H1 (cell line): ENCODE data around the gene IDI2. TPM values are rescaled to one million over a fixed set of nuclear protein-coding genes. Genes with fewer than 3 reads are reported as not detected.
A peak's percentile ranks its signal among the peaks of the same experiment; 100 is the strongest.

Experiments
- BACH1 ChIP-seq: IDR thresholded peaks from 2 replicates; pipeline ENCODE4 v1.6.1; 2012; ENCODE audit warnings: low read length, improper control_type of control experiment
- BCL11A ChIP-seq, 2 experiments: IDR thresholded peaks; one replicate each; pipeline ENCODE4 v1.6.1; 2011; ENCODE audit warnings: low read depth in 2 of 2, low read length in 2 of 2, mild to moderate bottlenecking in 2 of 2
- BRCA1 ChIP-seq: IDR thresholded peaks from 2 replicates; pipeline ENCODE4 v1.6.1; 2012; ENCODE audit warnings: low read depth, low read length, improper control_type of control experiment
- CBX5 ChIP-seq: fragments of 300-800, 300-1000 bp; sonication (generic); IDR thresholded peaks from 2 replicates; pipeline ENCODE4 v1.7.1; 2016; ENCODE audit warnings: antibody characterized with exemption, low read length, low read depth
- CEBPB ChIP-seq: IDR thresholded peaks from 2 replicates; pipeline ENCODE4 v1.6.1; 2012; ENCODE audit warnings: low read depth, low read length
- CHD2 ChIP-seq: IDR thresholded peaks from 2 replicates; pipeline ENCODE4 v1.6.1; 2012; ENCODE audit warnings: low read length, improper control_type of control experiment
- CREB1 ChIP-seq: IDR thresholded peaks from 2 replicates; pipeline ENCODE4 v1.6.1; 2012; ENCODE audit warnings: inconsistent platforms
- JUND ChIP-seq: IDR thresholded peaks from 2 replicates; pipeline ENCODE4 v1.6.1; 2011; ENCODE audit warnings: mild to moderate bottlenecking, improper control_type of control experiment, low read length
- KDM4A ChIP-seq: IDR thresholded peaks from one replicate; pipeline ENCODE4 v1.7.1; 2012; ENCODE audit warnings: low read depth, mild to moderate bottlenecking, moderate library complexity, low read length, inconsistent platforms; ENCODE audit not compliant: severe bottlenecking
- POU5F1 ChIP-seq: IDR thresholded peaks from 2 replicates; pipeline ENCODE4 v1.6.1; 2011; ENCODE audit warnings: low read depth, mild to moderate bottlenecking, low read length, moderate library complexity
- RBBP5 ChIP-seq: IDR thresholded peaks from 2 replicates; pipeline ENCODE4 v1.7.1; 2012; ENCODE audit warnings: low read depth, mild to moderate bottlenecking, inconsistent platforms, low read length, moderate library complexity, borderline replicate concordance
- RXRA ChIP-seq: IDR thresholded peaks from 2 replicates; pipeline ENCODE4 v1.6.1; 2011; ENCODE audit warnings: low read depth, mild to moderate bottlenecking, low read length, moderate library complexity; ENCODE audit not compliant: insufficient read depth
- SIN3A ChIP-seq, 2 experiments: IDR thresholded peaks in 1 of 2; conservative IDR thresholded peaks in 1 of 2; 2 replicates each; pipeline ENCODE4 v1.6.1; 2011 to 2012; ENCODE audit warnings: low read length in 2 of 2, improper control_type of control experiment in 1 of 2, low read depth in 1 of 2, mild to moderate bottlenecking in 1 of 2
- SP2 ChIP-seq: IDR thresholded peaks from 2 replicates; pipeline ENCODE4 v1.6.1; 2012; ENCODE audit warnings: mild to moderate bottlenecking, low read length, inconsistent platforms
- TAF7 ChIP-seq: optimal IDR thresholded peaks from 2 replicates; pipeline ENCODE3; 2011; ENCODE audit warnings: low read depth, mild to moderate bottlenecking, inconsistent platforms, low read length, moderate library complexity, borderline replicate concordance
- polyA plus RNA-seq, 7 experiments: library from polyadenylated mRNA; depleted of rRNA in 3 of 7; stranded (reverse) in 5 of 7; unstranded in 2 of 7; fragments of >200 nt in 5 of 7; fragments of 200-250 nt in 2 of 7; gene quantifications; 1 replicate in 5 of 7; 2 replicates in 1 of 7; 4 replicates in 1 of 7; pipeline versions ENCODE4 v1.2.1 to v1.2.3, GENCODE V29; 2011 to 2013; ENCODE audit warnings: missing spikeins in 2 of 7, mixed read lengths in 2 of 7
- total RNA-seq: library from RNA; stranded (reverse); fragmentation: NEBNext Ultra II Directional; extraction: Animal tissue kit (Norgen Biotek cat#: 25700); gene quantifications from 2 replicates; pipeline ENCODE4 v1.2.1, GENCODE V29; 2021
- TF ChIP-seq, protein P1 (sequence below), 3 experiments: IDR thresholded peaks; 1 replicate in 2 of 3; 2 replicates in 1 of 3; pipeline versions ENCODE4 v1.5.1 to v1.6.1; 2011; ENCODE audit warnings: low read length in 3 of 3, mild to moderate bottlenecking in 3 of 3, inconsistent platforms in 2 of 3, low read depth in 1 of 3, moderate library complexity in 1 of 3; ENCODE audit not compliant: insufficient read depth in 1 of 3; ENCODE audit errors: control extremely low read depth in 1 of 3

The IDI2 gene
- total and polyA plus RNA-seq, 2 of the 8 experiments (the other 6 are each of a cell fraction or from before 2014, with no cell fraction given), result not detected

DNA sequence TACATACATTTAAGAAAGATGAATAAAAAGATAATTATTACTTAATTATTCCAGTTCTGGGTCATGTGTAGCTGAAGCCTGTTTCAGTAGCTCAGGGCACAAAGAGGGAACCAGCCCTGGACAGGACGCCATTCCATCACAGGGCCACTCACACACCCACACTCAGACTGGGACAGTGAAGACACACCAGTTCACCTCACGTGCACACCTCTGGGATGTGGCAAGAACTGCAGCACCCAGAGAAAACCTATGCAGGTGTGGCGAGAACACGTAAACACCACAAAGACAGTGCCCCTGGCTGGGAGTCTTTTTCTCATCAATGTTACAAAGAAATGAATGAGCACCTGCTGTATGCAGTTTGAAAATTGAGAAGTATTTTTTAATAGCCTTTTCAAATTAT, 24.9 kb upstream of the IDI2 start (continued):
- TF ChIP-seq, protein P1, sequence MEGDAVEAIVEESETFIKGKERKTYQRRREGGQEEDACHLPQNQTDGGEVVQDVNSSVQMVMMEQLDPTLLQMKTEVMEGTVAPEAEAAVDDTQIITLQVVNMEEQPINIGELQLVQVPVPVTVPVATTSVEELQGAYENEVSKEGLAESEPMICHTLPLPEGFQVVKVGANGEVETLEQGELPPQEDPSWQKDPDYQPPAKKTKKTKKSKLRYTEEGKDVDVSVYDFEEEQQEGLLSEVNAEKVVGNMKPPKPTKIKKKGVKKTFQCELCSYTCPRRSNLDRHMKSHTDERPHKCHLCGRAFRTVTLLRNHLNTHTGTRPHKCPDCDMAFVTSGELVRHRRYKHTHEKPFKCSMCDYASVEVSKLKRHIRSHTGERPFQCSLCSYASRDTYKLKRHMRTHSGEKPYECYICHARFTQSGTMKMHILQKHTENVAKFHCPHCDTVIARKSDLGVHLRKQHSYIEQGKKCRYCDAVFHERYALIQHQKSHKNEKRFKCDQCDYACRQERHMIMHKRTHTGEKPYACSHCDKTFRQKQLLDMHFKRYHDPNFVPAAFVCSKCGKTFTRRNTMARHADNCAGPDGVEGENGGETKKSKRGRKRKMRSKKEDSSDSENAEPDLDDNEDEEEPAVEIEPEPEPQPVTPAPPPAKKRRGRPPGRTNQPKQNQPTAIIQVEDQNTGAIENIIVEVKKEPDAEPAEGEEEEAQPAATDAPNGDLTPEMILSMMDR (IDR thresholded peaks at IDR 0.05; ENCODE audit: control extremely low read depth in 1 of 3, insufficient read depth in 1 of 3, low read depth in 1 of 3, low read length in 3 of 3), result peak in 2 of 3 experiments; percentile 17 to 26; a peak in 2 of 4 replicates
- TF ChIP-seq RBBP5, result no peak
- TF ChIP-seq TAF7, result no peak
- no peak for TF ChIP-seq BACH1
- TF ChIP-seq BRCA1, result no peak
- no peak for TF ChIP-seq BCL11A (IDR thresholded peaks at IDR 0.05; ENCODE audit: low read depth in 2 of 2, low read length in 2 of 2)
- no peak for TF ChIP-seq CREB1
- no peak for TF ChIP-seq CBX5
- TF ChIP-seq SIN3A (conservative IDR thresholded peaks at IDR 0.05 in 1 of 2, IDR thresholded peaks at IDR 0.05 in 1 of 2; ENCODE audit: low read depth in 1 of 2, low read length in 2 of 2), result peak in 1 of 2 experiments; percentile 75; a peak in 1 of 4 replicates
- no peak for TF ChIP-seq RXRA
- no peak for TF ChIP-seq SP2
- TF ChIP-seq CHD2, result no peak
- peak; percentile 62 for TF ChIP-seq CEBPB
- TF ChIP-seq JUND, result no peak
- no peak for TF ChIP-seq KDM4A
- no peak for TF ChIP-seq POU5F1
